Tibial nerve (tissue), 3 donors: ENCODE results near the gene PSMD14.

Source experiments
- CTCF ChIP-seq, 5 experiments: fragments of 200-600 bp in 3 of 5; fragments of 450-650 bp in 2 of 5; sonication (generic) in 3 of 5; IDR thresholded peaks; one replicate each; pipeline ENCODE4 v1.5.1; 2016 to 2019; ENCODE audit warnings: antibody characterized with exemption in 5 of 5, mild to moderate bottlenecking in 3 of 5, moderate library complexity in 2 of 5
- POLR2A ChIP-seq, 2 donors: fragments of 450-650 bp; IDR thresholded peaks; one replicate each; pipeline ENCODE4 v1.6.1; 2017; ENCODE audit warnings: antibody characterized with exemption in 2 of 2, mild to moderate bottlenecking in 2 of 2, moderate library complexity in 2 of 2

DNA sequence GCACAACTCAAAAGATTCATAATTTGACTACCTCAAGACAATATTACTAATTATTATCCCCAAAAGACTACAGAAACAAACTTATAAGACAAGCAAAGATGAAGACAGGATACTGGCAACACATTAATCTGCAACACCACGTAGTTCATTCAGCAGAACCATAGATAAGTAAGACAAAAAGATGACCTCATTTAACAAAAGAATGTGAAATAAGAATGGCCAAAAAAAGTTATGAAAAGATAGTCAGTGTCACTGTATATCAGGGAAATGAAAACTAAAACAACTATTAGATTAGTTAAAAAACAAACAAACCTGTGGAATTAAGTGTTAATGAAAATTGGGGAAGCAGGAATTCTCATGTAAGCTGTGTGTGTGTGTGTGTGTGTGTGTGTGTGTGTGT, 19.4 kb downstream of the PSMD14 start:
- TF ChIP-seq POLR2A (IDR thresholded peaks at IDR 0.05) (no peak), CTCF (IDR thresholded peaks at IDR 0.05) (no peak)
